Measurements from ENCODE around the gene LRMDA.

DNA sequence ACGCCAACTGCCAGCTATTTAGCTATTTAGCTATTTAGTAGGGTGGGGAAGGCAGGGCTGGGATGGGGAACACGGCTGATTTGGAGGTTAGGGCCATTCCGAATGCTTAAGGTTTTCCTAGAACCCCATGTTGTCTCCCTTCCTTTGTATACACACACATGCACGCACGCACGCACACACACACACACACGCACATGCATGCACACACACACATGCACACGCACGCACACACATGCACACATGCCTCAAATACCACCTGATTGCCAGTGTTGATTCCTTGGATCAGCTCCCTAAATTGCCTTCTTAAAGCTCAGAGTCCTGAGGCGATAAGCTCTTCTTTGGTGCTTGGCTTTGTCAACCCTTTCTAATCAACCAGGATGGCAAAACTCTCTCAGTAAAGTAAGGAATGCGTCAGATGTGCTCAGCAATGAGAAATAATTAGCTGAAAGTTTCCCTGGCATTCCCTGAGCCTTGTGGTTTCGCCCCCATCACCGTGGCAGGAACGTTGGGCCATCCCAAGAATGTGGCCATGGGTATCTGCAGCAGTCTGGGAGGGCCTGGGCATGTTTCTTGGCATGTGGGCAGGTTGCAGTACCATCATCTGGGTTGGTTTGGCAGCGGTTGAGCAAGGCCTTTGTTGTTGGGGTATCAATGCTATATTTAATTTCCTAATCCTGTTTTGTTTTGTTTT, 305.6 kb downstream of the LRMDA start:
- TF ChIP-seq, protein P1, sequence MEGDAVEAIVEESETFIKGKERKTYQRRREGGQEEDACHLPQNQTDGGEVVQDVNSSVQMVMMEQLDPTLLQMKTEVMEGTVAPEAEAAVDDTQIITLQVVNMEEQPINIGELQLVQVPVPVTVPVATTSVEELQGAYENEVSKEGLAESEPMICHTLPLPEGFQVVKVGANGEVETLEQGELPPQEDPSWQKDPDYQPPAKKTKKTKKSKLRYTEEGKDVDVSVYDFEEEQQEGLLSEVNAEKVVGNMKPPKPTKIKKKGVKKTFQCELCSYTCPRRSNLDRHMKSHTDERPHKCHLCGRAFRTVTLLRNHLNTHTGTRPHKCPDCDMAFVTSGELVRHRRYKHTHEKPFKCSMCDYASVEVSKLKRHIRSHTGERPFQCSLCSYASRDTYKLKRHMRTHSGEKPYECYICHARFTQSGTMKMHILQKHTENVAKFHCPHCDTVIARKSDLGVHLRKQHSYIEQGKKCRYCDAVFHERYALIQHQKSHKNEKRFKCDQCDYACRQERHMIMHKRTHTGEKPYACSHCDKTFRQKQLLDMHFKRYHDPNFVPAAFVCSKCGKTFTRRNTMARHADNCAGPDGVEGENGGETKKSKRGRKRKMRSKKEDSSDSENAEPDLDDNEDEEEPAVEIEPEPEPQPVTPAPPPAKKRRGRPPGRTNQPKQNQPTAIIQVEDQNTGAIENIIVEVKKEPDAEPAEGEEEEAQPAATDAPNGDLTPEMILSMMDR (IDR thresholded peaks at IDR 0.05) = no peak
- no peak for TF ChIP-seq POLR2A (IDR thresholded peaks at IDR 0.05)

Data from body of pancreas (tissue), 4 donors.